Activated CD8-positive, alpha-beta T cell treated with anti-CD3 and anti-CD28 coated beads for 36 hours (primary cell): ENCODE results near the gene MMP17. TPM values are rescaled to one million over a fixed set of nuclear protein-coding genes. Genes with fewer than 3 reads are reported as not detected.

Source experiments
- ATAC-seq: fragments of 200-7000 bp; cut with Tn5 transposase; one replicate; pipeline ENCODE4 v1.10.0; 2021; ENCODE audit warnings: mild to moderate bottlenecking, moderate library complexity
- CTCF ChIA-PET: fragments of 350-600 bp; sonication (Branson Sonifier 250); formaldehyde crosslinking; loops from one replicate; lab custom pipeline; 2021; ENCODE audit warnings: antibody characterized with exemption; lab: Charles Lee
- POLR2A ChIA-PET: fragments of 350-600 bp; sonication (Branson Sonifier 250); formaldehyde crosslinking; loops from one replicate; lab custom pipeline; 2021; ENCODE audit warnings: antibody characterized with exemption; lab: Charles Lee
- DNase-seq: peaks from one replicate; pipeline ENCODE4 v3.0.0-alpha.2; 2020
- H3K27ac Mint-ChIP-seq: one replicate; pipeline ENCODE4 v1.8.0; 2021; ENCODE audit warnings: mild to moderate bottlenecking, mixed read lengths
- H3K27me3 Mint-ChIP-seq: one replicate; pipeline ENCODE4 v1.8.0; 2021; ENCODE audit warnings: mixed read lengths
- H3K36me3 Mint-ChIP-seq: one replicate; pipeline ENCODE4 v1.8.0; 2021; ENCODE audit warnings: low read depth, mixed read lengths
- H3K4me1 Mint-ChIP-seq: one replicate; pipeline ENCODE4 v1.8.0; 2021; ENCODE audit warnings: low read depth, mixed read lengths
- H3K4me3 Mint-ChIP-seq: one replicate; pipeline ENCODE4 v1.8.0; 2021; ENCODE audit warnings: mild to moderate bottlenecking, moderate library complexity, mixed read lengths
- H3K9me3 Mint-ChIP-seq: one replicate; pipeline ENCODE4 v1.8.0; 2021; ENCODE audit warnings: mixed read lengths
- intact Hi-C: fragments of 100-400 bp; cut with micrococcal nuclease; formaldehyde crosslinking; loops from one replicate; pipeline ENCODE4 v1.10.0; 2022
- total RNA-seq, 2 experiments: library from RNA; stranded (reverse); gene quantifications; one replicate each; pipeline ENCODE4 v1.2.3, GENCODE V29; 2021
- TF ChIP-seq, protein P1 (sequence below): fragments of 200-600 bp; IDR thresholded peaks from one replicate; pipeline ENCODE4 v1.8.0; 2022; ENCODE audit warnings: antibody characterized with exemption, mild to moderate bottlenecking

MMP17 gene
- total RNA-seq, 2 experiments from 2014 or later, result 0.60 TPM; not detected in 1

DNA sequence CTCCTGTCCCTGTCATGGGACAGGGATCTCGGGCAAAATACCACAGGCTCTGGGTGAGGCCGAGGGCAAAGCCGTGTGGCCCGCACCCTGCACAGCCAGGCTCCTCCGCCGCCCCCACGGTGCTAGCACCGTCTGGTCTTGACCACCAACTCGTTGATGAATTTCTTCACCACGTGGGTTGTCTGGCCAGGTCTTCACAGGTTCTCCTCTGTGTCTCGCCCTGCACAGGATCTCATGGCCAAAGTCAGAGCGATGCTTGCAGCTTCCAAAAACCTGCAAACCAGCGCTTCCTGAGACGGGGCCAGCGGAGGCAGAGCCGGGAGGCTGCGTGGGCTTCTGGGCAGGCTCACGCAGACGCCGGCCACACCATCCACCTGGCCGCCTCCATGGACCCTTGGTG is 29.0 kb upstream of the MMP17 start:
- Mint-ChIP-seq H3K9me3 (no peaks in the 10 kb centered on the region), H3K27me3 (no peaks in the 10 kb centered on the region), H3K4me1 (no peaks in the 10 kb centered on the region), H3K4me3 (no peak overlapping the region), H3K36me3 (peaks cover 35% of the 10 kb centered on the region), H3K27ac (no peak overlapping the region)
- TF ChIP-seq, protein P1, sequence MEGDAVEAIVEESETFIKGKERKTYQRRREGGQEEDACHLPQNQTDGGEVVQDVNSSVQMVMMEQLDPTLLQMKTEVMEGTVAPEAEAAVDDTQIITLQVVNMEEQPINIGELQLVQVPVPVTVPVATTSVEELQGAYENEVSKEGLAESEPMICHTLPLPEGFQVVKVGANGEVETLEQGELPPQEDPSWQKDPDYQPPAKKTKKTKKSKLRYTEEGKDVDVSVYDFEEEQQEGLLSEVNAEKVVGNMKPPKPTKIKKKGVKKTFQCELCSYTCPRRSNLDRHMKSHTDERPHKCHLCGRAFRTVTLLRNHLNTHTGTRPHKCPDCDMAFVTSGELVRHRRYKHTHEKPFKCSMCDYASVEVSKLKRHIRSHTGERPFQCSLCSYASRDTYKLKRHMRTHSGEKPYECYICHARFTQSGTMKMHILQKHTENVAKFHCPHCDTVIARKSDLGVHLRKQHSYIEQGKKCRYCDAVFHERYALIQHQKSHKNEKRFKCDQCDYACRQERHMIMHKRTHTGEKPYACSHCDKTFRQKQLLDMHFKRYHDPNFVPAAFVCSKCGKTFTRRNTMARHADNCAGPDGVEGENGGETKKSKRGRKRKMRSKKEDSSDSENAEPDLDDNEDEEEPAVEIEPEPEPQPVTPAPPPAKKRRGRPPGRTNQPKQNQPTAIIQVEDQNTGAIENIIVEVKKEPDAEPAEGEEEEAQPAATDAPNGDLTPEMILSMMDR, result no peak
- ATAC-seq, result no peak
- ChIA-PET CTCF (no interaction called here), POLR2A (no interaction called here)
- intact Hi-C loops, result no loop called here
- DNase-seq, result no peak

DNA sequence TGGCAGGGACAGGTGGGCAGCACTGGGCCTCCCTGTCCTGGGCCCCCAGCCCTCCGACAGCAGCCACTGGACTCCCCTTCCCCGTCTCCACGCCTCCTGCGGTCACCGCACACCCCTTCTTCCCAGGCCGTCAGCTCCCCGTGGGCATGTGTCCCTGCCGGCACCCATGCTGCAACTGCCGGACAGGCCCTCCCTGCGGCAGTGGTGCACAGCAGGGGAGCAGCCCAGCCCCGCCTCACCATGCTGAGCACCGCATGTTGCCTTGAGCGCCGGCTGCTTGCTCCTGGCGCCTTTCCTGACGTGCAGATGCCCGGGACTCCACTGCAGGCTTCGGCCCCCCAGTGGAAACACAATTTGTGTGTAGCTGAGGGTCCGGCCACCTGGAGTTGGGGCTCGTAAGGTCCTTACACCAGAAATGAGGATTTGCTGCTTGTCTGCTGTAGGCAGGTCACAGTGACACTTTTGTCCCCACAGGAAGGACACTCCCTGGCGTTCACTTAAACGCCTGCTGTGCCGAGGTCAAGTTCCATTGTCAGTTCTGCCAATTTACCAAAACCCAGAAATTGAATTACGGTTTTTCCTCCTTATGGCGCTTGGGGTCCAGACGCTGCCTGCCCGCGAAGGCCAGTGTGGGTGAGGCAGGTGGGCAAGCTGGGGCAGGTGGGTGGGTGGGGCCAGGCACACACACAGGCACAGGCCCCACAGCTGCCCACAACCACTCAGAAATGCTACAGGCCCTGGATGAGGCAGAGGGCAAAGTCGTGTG is 28.2 kb upstream of the MMP17 start:
- Mint-ChIP-seq H3K9me3 (no peaks in the 10 kb centered on the region), H3K27ac (no peak overlapping the region), H3K4me1 (no peaks in the 10 kb centered on the region), H3K4me3 (no peak overlapping the region), H3K36me3 (peaks cover 35% of the 10 kb centered on the region), H3K27me3 (no peaks in the 10 kb centered on the region)
- POLR2A ChIA-PET, result no interaction called here
- no peak for DNase-seq
- no peak for ATAC-seq
- TF ChIP-seq, protein P1, result no peak
- intact Hi-C loops, result no loop called here
- CTCF ChIA-PET, result no interaction called here

DNA sequence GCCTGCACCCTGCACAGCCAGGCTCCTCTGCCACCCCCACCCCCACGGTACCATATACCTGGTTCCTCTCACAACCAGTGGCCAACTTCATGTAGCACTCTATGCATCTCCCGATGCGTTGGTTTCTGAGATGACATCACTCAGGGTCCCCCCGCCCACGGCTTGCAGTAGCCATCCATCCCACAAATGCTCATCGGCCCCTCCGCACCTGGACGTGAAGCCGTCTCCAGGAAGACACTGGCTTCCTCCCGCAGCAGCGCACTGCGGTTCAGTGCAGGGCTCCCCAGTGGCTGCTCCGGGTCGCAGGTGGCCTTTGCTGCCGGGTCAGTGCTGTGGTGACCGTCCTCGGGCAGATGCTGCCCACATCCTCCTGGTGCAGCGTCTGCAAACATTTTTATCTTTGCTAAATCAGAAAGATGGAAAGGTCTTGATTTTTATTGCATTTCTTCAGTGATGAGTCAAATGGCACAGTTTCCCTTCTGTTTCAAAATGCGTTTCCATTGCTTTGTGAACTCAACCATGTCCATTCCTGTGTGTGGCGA is 27.5 kb upstream of the MMP17 start:
- CTCF ChIA-PET, result no interaction called here
- Mint-ChIP-seq H3K4me3 (no peak overlapping the region), H3K27me3 (no peaks in the 10 kb centered on the region), H3K27ac (no peak overlapping the region), H3K36me3 (peaks cover 35% of the 10 kb centered on the region), H3K4me1 (no peaks in the 10 kb centered on the region), H3K9me3 (peaks cover 2% of the 10 kb centered on the region)
- TF ChIP-seq, protein P1, result no peak
- intact Hi-C loops, result no loop called here
- ATAC-seq, result no peak
- POLR2A ChIA-PET, result no interaction called here
- DNase-seq, result peak; percentile 7

DNA sequence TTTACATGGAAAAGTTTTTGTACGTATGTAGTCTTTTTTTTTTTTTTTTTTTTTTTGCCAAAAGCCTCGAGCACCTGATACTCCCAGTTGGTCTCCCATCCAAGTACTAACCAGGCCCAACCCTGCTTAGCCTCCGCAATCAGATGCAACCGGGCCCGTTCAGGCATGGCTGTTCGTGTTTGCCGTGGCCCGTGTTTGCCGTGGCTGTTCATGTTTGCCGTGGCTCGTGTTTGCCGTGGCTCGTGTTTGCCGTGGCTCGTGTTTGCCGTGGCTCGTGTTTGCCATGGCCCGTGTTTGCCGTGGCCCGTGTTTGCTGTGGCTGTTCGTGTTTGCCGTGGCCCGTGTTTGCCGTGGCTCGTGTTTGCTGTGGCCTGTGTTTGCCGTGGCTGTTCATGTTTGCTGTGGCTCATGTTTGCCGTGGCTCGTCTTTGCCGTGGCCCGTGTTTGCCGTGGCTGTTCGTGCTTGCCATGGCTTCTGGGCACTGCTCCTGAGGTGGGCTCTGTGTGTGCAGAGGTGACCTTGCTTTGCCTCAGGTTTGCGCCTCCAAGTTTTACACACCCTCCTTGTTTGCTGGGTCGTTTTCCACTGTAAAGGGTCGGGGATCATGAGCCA is 26.8 kb upstream of the MMP17 start:
- H3K27ac Mint-ChIP-seq, result no peak overlapping the region
- TF ChIP-seq, protein P1, result no peak
- H3K4me1 Mint-ChIP-seq, result no peaks in the 10 kb centered on the region
- H3K9me3 Mint-ChIP-seq, result peaks cover 2% of the 10 kb centered on the region
- H3K36me3 Mint-ChIP-seq, result peaks cover 35% of the 10 kb centered on the region
- H3K4me3 Mint-ChIP-seq, result no peak overlapping the region
- ChIA-PET CTCF (no interaction called here), POLR2A (no interaction called here)
- intact Hi-C loops, result no loop called here
- no peaks in the 10 kb centered on the region for H3K27me3 Mint-ChIP-seq
- no peak for ATAC-seq
- no peak for DNase-seq

DNA sequence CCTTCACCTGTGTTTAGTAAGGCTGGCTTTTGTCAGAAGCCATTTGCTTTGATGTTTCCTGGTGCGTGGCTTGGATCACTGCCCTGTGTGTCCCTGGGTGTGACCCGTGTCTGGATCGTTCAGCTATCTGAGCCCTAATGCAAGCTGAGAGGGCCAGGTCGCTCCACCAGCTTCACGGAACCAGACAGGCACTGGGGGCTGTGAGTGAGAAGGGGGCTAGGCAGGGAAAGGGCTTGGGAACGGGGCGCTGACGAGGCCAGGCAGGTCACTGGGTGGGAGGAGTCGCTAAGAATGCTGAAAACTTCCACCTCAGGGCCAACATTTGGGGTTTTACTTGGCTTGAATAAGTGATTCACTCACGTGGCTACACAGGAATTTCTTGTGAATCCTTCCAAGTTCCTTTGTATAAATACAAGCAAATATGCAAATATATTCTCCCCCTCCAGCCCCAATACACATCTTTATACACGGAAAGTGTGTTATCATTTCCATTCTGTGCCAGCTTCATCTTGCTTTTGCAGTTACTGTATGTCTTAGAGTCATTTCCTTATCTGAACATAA is 24.2 kb upstream of the MMP17 start:
- Mint-ChIP-seq H3K27ac (no peak overlapping the region), H3K36me3 (peaks cover 27% of the 10 kb centered on the region), H3K9me3 (peaks cover 2% of the 10 kb centered on the region), H3K4me3 (no peak overlapping the region), H3K4me1 (no peaks in the 10 kb centered on the region), H3K27me3 (no peaks in the 10 kb centered on the region)
- CTCF ChIA-PET, result no interaction called here
- TF ChIP-seq, protein P1, result no peak
- intact Hi-C loops, result no loop called here
- DNase-seq (no peak), ATAC-seq (no peak)
- POLR2A ChIA-PET, result interaction anchor here (1.2 kb wide), 1 partner anchor 29 kb away, joined by 3 read pairs; no protein-coding TSS in a partner anchor
